Esophagus muscularis mucosa (tissue), 3 donors: ENCODE results near the gene EPHA6.
"Not testable (repeated sequence)": the region's sequence is repeated elsewhere in the genome, so short reads cannot be mapped to it uniquely, and the experiment has no call there.

Source experiments
- POLR2A ChIP-seq: fragments of 450-650 bp; IDR thresholded peaks from one replicate; pipeline ENCODE4 v1.6.1; 2017; ENCODE audit warnings: antibody characterized with exemption, moderate library complexity, mild to moderate bottlenecking, low read depth
- POLR2AphosphoS5 ChIP-seq, 2 donors: sonication (generic); formaldehyde crosslinking; IDR thresholded peaks; one replicate each; pipeline ENCODE4 v1.6.1; 2017; ENCODE audit warnings: antibody characterized with exemption in 2 of 2
- TF ChIP-seq, protein P1 (sequence below), 3 experiments: fragments of 200-600 bp in 2 of 3; fragments of 450-650 bp in 1 of 3; sonication (generic) in 2 of 3; IDR thresholded peaks; one replicate each; pipeline ENCODE4 v1.5.1; 2017 to 2019; ENCODE audit warnings: antibody characterized with exemption in 3 of 3, mild to moderate bottlenecking in 2 of 3, moderate library complexity in 1 of 3

GRCh38 chr3:97547573-97547972 lies 733.2 kb downstream of the EPHA6 start:
- TF ChIP-seq, protein P1, sequence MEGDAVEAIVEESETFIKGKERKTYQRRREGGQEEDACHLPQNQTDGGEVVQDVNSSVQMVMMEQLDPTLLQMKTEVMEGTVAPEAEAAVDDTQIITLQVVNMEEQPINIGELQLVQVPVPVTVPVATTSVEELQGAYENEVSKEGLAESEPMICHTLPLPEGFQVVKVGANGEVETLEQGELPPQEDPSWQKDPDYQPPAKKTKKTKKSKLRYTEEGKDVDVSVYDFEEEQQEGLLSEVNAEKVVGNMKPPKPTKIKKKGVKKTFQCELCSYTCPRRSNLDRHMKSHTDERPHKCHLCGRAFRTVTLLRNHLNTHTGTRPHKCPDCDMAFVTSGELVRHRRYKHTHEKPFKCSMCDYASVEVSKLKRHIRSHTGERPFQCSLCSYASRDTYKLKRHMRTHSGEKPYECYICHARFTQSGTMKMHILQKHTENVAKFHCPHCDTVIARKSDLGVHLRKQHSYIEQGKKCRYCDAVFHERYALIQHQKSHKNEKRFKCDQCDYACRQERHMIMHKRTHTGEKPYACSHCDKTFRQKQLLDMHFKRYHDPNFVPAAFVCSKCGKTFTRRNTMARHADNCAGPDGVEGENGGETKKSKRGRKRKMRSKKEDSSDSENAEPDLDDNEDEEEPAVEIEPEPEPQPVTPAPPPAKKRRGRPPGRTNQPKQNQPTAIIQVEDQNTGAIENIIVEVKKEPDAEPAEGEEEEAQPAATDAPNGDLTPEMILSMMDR (IDR thresholded peaks at IDR 0.05), result not testable (repeated sequence)
- TF ChIP-seq POLR2A; POLR2AphosphoS5 (IDR thresholded peaks at IDR 0.05): not testable (repeated sequence)
